C4-2B (cell line): ENCODE data around the gene TRAF3.

Experiments
- H3K27ac ChIP-seq: fragments of 450-650 bp; 2 replicates; pipeline ENCODE4 v1.5.1; 2017
- ZFX ChIP-seq: fragments of 450-650 bp; IDR thresholded peaks from 2 replicates; pipeline ENCODE4 v1.6.1; 2017
- TF ChIP-seq, protein P1 (sequence below): fragments of 450-650 bp; conservative IDR thresholded peaks from 2 replicates; pipeline ENCODE4 v1.5.1; 2017; ENCODE audit warnings: mild to moderate bottlenecking

TRAF3 gene

DNA sequence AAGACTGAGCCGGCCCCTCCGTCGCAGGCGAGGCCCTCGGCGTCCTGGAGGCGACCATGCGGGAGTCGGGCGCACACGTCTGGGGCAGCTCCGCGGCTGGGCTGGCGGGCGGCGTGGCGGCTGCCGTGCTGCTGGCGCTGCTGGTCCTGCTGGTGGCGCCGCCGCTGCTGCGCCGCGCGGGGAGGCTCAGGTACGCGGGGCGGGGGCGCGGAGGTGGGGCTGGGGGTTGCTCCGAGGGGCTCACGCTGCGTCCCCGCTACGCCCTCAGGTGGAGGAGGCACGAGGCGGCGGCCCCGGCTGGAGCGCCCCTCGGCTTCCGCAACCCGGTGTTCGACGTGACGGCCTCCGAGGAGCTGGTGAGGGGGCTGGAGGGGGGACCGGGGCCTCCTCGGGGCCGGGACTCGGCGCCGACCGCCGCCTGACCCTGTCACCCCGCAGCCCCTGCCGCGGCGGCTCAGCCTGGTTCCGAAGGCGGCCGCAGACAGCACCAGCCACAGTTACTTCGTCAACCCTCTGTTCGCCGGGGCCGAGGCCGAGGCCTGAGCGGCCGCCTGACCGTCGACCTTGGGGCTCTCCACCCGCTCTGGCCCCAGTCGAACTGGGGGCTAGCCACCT is 153.0 kb downstream of the TRAF3 start:
- no peak for TF ChIP-seq ZFX
- TF ChIP-seq, protein P1, sequence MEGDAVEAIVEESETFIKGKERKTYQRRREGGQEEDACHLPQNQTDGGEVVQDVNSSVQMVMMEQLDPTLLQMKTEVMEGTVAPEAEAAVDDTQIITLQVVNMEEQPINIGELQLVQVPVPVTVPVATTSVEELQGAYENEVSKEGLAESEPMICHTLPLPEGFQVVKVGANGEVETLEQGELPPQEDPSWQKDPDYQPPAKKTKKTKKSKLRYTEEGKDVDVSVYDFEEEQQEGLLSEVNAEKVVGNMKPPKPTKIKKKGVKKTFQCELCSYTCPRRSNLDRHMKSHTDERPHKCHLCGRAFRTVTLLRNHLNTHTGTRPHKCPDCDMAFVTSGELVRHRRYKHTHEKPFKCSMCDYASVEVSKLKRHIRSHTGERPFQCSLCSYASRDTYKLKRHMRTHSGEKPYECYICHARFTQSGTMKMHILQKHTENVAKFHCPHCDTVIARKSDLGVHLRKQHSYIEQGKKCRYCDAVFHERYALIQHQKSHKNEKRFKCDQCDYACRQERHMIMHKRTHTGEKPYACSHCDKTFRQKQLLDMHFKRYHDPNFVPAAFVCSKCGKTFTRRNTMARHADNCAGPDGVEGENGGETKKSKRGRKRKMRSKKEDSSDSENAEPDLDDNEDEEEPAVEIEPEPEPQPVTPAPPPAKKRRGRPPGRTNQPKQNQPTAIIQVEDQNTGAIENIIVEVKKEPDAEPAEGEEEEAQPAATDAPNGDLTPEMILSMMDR = no peak; the same call in 1 of the 2 replicates
- no peak overlapping the region for H3K27ac ChIP-seq

DNA sequence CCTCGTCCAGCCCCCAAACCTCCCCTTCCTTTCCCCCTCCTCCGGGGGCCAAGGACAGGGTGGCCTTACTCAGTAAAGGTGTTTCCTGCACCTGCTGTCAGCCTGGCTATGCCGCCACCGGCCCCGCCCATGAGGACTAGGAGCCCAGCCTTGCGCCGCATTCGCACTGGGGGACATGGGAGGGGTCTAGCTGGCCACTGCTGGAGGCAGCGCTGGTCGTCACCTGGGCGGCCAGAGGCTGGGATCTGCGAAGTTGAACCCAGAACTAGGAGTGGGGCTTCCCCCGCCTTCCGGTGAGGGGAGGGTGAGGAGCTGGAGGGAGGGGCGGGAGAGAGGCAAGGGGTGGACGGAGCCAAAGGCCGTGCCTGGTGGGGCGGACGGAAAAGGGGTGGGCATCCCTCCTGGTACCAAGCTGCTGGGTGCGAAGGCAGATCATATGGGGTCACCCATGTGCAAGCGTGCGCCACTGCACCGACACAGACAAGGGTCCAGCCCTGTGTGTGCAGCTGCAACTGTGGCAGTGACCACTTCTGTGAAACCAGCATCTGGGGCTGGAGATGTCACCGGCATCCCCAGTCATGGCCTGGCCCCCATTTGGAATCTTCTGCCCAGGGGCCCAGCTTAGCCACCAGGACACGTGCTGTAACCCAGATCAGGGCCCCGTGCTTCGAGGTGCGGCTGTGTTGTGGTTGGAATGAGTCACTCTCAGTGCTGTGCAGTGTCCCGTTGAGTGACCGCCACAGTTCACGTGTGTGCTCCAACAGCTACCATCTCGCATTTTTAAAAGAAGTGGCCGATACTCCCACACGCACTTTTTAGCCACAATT is 153.7 kb downstream of the TRAF3 start:
- TF ChIP-seq, protein P1 = no peak
- no peak for TF ChIP-seq ZFX

DNA sequence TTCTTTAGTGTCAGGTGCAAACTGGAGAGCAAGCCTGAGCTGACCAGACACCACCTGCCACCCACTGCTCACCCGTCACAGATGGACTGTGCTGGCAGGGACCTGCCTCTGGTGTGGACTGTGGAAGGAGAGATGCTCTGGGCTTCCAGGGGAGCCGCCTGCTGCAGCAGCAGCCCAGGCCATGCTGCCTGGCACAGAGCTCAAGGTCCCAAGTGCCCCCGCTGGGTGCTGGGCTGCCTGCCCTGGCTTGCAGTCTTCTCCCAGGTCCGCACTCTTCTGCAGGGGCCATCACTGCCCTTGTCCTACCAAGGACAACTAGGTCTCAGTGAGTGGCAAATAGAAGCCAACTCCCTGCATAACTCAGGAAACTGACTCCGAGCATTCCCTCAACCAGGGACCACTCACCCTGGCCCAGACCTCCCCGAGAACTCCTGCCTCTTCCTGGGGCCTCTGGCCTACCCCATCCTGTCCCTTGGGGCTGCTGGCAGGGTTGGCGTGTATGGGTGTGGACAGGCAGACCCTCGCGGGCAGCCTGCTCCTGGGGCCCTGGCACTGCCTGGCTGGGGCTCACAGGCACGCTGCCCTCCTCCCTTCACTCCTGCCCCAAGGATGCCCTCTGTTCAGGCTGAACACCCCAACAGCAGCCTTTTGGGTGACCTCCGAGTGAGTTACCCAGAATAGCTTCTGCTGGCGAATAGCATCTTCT is 154.5 kb downstream of the TRAF3 start:
- TF ChIP-seq, protein P1 = no peak
- TF ChIP-seq ZFX = no peak
- no peak overlapping the region for H3K27ac ChIP-seq

More for the DNA sequence above, 153.7 kb downstream of the TRAF3 start:
- no peak overlapping the region for H3K27ac ChIP-seq

DNA sequence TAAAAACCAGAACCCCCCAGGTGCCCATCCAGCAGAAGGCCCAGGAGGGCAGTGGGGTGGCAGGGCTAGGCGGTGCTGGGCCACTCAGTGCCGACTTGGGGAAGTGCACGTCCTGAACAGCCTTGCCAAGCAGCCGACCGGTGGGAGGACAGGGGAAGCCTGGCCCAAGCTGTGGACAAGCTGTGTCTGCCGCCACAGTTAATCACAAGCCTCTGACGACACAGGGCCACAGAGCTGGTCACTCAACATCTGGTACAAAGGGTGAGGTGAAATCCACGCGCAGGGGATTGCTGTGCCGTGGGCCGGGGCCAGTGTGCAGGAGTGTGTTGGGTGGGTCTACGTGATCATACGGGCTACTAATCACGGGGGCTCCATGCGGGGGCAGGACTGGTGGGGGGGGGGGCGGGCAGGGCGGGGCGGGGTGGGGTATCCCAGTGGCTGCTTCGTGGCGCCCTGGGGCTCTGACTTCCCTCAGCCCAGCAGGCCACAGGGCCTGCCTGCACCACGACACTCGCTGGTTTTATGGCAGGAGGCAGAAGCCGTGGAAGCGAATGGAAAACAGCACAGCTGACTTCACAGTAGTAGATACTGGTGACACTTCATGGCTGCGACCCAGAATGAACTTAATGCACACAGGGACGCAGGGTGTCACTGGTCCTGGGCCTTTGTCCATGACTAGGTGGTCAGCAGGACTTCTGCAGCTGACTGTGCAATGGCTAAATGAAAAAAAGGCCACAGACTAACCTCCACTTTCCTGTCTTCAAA is 155.4 kb downstream of the TRAF3 start:
- no peak for TF ChIP-seq ZFX
- TF ChIP-seq, protein P1 = no peak
- H3K27ac ChIP-seq = no peak overlapping the region

DNA sequence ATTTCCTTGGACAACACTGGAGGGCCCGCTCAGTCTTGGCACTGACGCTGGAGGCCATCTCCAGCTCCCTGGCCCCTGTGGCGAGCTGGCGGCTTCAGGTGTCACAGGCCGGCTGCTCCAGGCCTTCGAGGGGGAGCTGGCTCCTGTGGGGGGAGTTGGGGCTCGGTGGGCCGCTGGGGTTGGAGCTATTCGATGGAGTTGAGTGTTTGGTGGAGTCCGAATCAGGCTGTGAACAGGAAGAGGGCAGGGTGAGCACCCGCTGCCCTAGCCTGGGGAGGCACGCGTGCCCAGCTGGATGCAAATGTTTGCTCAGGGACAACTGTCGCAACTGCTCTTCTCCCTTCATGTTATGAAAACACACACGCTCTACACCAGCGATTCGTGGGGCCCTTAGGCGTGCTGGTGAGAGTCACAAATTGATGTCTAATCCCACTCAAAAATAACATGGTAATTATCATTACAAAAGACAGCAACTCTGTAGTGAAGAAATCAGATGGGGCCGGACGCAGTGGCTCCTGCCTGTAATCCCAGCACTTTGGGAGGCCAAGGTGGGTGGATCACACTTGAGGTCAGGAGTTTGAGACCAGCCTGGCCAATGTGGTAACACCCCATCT is 156.5 kb downstream of the TRAF3 start:
- TF ChIP-seq, protein P1 = no peak
- no peak for TF ChIP-seq ZFX
- H3K27ac ChIP-seq = no peak overlapping the region

DNA sequence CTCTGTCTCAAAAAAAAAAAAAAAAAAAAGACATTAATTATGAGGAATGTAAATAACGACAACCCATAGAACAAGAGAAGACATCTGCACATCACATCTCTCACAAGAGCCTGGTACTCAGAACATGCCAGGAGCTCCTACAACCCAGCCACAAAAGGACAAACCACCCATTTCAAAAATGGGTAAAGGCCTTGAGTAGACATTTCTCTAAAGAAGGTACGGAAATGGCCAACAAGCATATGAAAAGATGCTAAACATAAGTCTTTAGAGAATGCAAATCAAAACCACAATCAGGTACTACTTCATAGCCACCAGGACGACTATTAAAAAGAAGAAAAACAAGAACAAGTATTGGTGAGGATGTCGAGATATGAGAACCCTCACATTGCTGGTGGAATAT is 158.5 kb downstream of the TRAF3 start:
- TF ChIP-seq, protein P1 = no peak
- TF ChIP-seq ZFX = no peak
- H3K27ac ChIP-seq = no peak overlapping the region
